Spinal cord (tissue), 4 donors: ENCODE measurements around the gene WFIKKN2. TPM values are rescaled to one million over a fixed set of nuclear protein-coding genes. Genes with fewer than 3 reads are reported as not detected.

Source experiments
- polyA plus RNA-seq, 2 donors: library from polyadenylated mRNA; unstranded; fragments of 120-200 nt; gene quantifications; one replicate each; pipeline ENCODE4 v1.2.1, GENCODE V29; 2013; ENCODE audit not compliant: insufficient read length in 2 of 2
- small RNA-seq: library from RNA; depleted of rRNA; stranded (forward); fragments of <200 nt; gene quantifications from one replicate; pipeline ENCODE3, GENCODE V24; 2014; ENCODE audit warnings: low replicate concordance
- total RNA-seq, 2 donors: library from RNA; depleted of rRNA in 1 of 2; stranded (reverse); fragments of 120-200 nt in 1 of 2; fragments of >200 nt in 1 of 2; gene quantifications; one replicate each; pipeline versions ENCODE4 v1.2.3 to v1.2.4, GENCODE V29; 2013 to 2014

WFIKKN2 gene
- total and polyA plus RNA-seq, 4 donors: 6.3 to 111 (median 13.4) TPM

Small RNAs within 50 kb of the gene (small RNA-seq; reads per million reads assigned to genes)
- gene AC005921.1: not detected

Other genes starting within 250 kb of the WFIKKN2 start
- gene ABCC3, start 200.7 kb upstream of the WFIKKN2 start, total RNA-seq: under 1 TPM; 0.17 to 0.69 TPM
- 1 to 10 TPM in 1 of 2 donors, under 1 TPM in 1; 0.52 to 1.2 TPM for gene ABCC3, start 200.7 kb upstream of the WFIKKN2 start, polyA plus RNA-seq
- gene ANKRD40, start 127.7 kb upstream of the WFIKKN2 start, total RNA-seq: 10 to 100 TPM; 39.3 to 47.5 TPM
- gene ANKRD40, start 127.7 kb upstream of the WFIKKN2 start, polyA plus RNA-seq: 10 to 100 TPM; 35.7 to 41.4 TPM
- 100 to 1,000 TPM in 1 of 2 donors, 10 to 100 TPM in 1; 79.3 to 149 TPM for gene LUC7L3, start 116.0 kb upstream of the WFIKKN2 start, total RNA-seq
- 100 to 1,000 TPM; 495 to 555 TPM for gene LUC7L3, start 116.0 kb upstream of the WFIKKN2 start, polyA plus RNA-seq
- gene ANKRD40CL, start 68.1 kb upstream of the WFIKKN2 start, total RNA-seq: not detected
- under 1 TPM in 1 of 2 donors, not detected in 1; 0.63 TPM for gene ANKRD40CL, start 68.1 kb upstream of the WFIKKN2 start, polyA plus RNA-seq
- gene TOB1, start 30.8 kb downstream of the WFIKKN2 start, total RNA-seq: 10 to 100 TPM; 22.6 to 36.5 TPM
- gene TOB1, start 30.8 kb downstream of the WFIKKN2 start, polyA plus RNA-seq: 10 to 100 TPM; 37.1 to 38.0 TPM